RWPE2 (cell line): ENCODE measurements around the gene KDM6B.
A peak's percentile ranks its signal among the peaks of the same experiment; 100 is the strongest.

Source experiments
- ATAC-seq: fragments of 200-7000 bp; cut with Tn5 transposase; 3 replicates; pipeline ENCODE4 v1.9.1; 2021; ENCODE audit warnings: low read depth
- DNase-seq: peaks from one replicate; pipeline ENCODE4 v3.0.0-alpha.2; 2020; ENCODE audit warnings: low spot score
- H3K27ac ChIP-seq: fragments of 450-650 bp; 2 replicates; pipeline ENCODE4 v1.5.1; 2017; ENCODE audit warnings: mild to moderate bottlenecking; ENCODE audit not compliant: poor library complexity, severe bottlenecking
- H3K27me3 ChIP-seq: fragments of 250-450 bp; sonication (Bioruptor Pico); 2 replicates; pipeline ENCODE4 v1.5.1; 2021; ENCODE audit warnings: mild to moderate bottlenecking, moderate library complexity; ENCODE audit not compliant: insufficient read depth, poor library complexity, severe bottlenecking
- H3K36me3 ChIP-seq: fragments of 250-450 bp; sonication (Bioruptor Pico); 2 replicates; pipeline ENCODE4 v1.5.1; 2020; ENCODE audit warnings: low read depth, mild to moderate bottlenecking, moderate library complexity
- H3K4me1 ChIP-seq: fragments of 250-450 bp; sonication (Bioruptor Pico); 2 replicates; pipeline ENCODE4 v1.5.1; 2021; ENCODE audit warnings: mild to moderate bottlenecking, moderate library complexity; ENCODE audit not compliant: insufficient read depth, poor library complexity, severe bottlenecking
- H3K4me3 ChIP-seq: fragments of 250-450 bp; sonication (Bioruptor Pico); 2 replicates; pipeline ENCODE4 v1.5.1; 2021; ENCODE audit warnings: mild to moderate bottlenecking, moderate library complexity; ENCODE audit not compliant: severe bottlenecking
- H3K9me3 ChIP-seq: fragments of 250-450 bp; sonication (Bioruptor Pico); 2 replicates; pipeline ENCODE4 v1.5.1; 2021; ENCODE audit warnings: mild to moderate bottlenecking, moderate library complexity; ENCODE audit not compliant: severe bottlenecking
- CTCF ChIP-seq: fragments of 450-650 bp; IDR thresholded peaks from one replicate; pipeline ENCODE4 v1.5.1; 2017; ENCODE audit warnings: mild to moderate bottlenecking, moderate library complexity; ENCODE audit not compliant: poor library complexity, severe bottlenecking

Gene KDM6B

GRCh38 chr17:7843257-7843535 lies 9.2 kb downstream of the KDM6B start:
- no peak for TF ChIP-seq CTCF
- ATAC-seq (no peak), DNase-seq (no peak)
- Histone ChIP-seq H3K27me3 (no peaks in the 10 kb centered on the region), H3K4me3 (peak overlapping the region; percentile 46), H3K27ac (peak overlapping the region; percentile 97), H3K36me3 (peaks cover 29% of the 10 kb centered on the region), H3K4me1 (peaks cover 12% of the 10 kb centered on the region), H3K9me3 (no peaks in the 10 kb centered on the region)

- H3K27ac ChIP-seq = peak overlapping the region; percentile 97
- no peaks in the 10 kb centered on the region for H3K9me3 ChIP-seq
- no peaks in the 10 kb centered on the region for H3K27me3 ChIP-seq
- TF ChIP-seq CTCF = no peak
- peak; percentile 23 for ATAC-seq
- H3K4me1 ChIP-seq = peaks cover 10% of the 10 kb centered on the region
- DNase-seq = peak; percentile 88
- peaks cover 29% of the 10 kb centered on the region for H3K36me3 ChIP-seq
- peak overlapping the region; percentile 46 for H3K4me3 ChIP-seq
Measured at GRCh38 chr17:7843536-7844291, 9.7 kb downstream of the KDM6B start.

- peaks cover 2% of the 10 kb centered on the region for H3K4me1 ChIP-seq
- DNase-seq = peak; percentile 92
- peak overlapping the region; percentile 46 for H3K4me3 ChIP-seq
- no peaks in the 10 kb centered on the region for H3K9me3 ChIP-seq
- ATAC-seq = peak; percentile 78
- peak overlapping the region; percentile 97 for H3K27ac ChIP-seq
- no peak for TF ChIP-seq CTCF
- H3K27me3 ChIP-seq = no peaks in the 10 kb centered on the region
- H3K36me3 ChIP-seq = peaks cover 36% of the 10 kb centered on the region
Measured at GRCh38 chr17:7844292-7845154, 10.5 kb downstream of the KDM6B start.

- Histone ChIP-seq H3K27ac (peak overlapping the region; percentile 97), H3K36me3 (peaks cover 41% of the 10 kb centered on the region), H3K4me1 (peaks cover 2% of the 10 kb centered on the region), H3K9me3 (no peaks in the 10 kb centered on the region), H3K27me3 (no peaks in the 10 kb centered on the region), H3K4me3 (peak overlapping the region; percentile 46)
- ATAC-seq = no peak
- no peak for DNase-seq
- TF ChIP-seq CTCF = no peak
Measured at GRCh38 chr17:7845359-7846062, 11.5 kb downstream of the KDM6B start.
